Urinary bladder (tissue), 2 donors: ENCODE results near the gene XPNPEP2. TPM values are rescaled to one million over a fixed set of nuclear protein-coding genes. Genes with fewer than 3 reads are reported as not detected.

Source experiments
- polyA plus RNA-seq: library from polyadenylated mRNA; stranded (reverse); fragments of 200-250 nt; gene quantifications from one replicate; pipeline ENCODE4 v1.2.3, GENCODE V29; 2013
- small RNA-seq: library from RNA; depleted of rRNA; stranded (forward); fragments of <200 nt; gene quantifications from one replicate; pipeline ENCODE3, GENCODE V24; 2014
- total RNA-seq: library from RNA; depleted of rRNA; stranded (reverse); fragments of >200 nt; gene quantifications from one replicate; pipeline ENCODE4 v1.2.3, GENCODE V29; 2014
- donor health status: healthy.

XPNPEP2 gene
- total and polyA plus RNA-seq, 2 donors, result 4.7 to 9.9 TPM

Small RNA genes lying within 50 kb of the gene (small RNA-seq; reads per million reads assigned to genes)
- gene RF00017, result not detected

Other genes starting within 250 kb of the XPNPEP2 start
- 96.0 TPM for gene SMARCA1, start 215.5 kb upstream of the XPNPEP2 start, total RNA-seq
- gene SMARCA1, start 215.5 kb upstream of the XPNPEP2 start, polyA plus RNA-seq, result 30.0 TPM
- gene OCRL, start 198.7 kb upstream of the XPNPEP2 start, total RNA-seq, result 23.4 TPM
- gene OCRL, start 198.7 kb upstream of the XPNPEP2 start, polyA plus RNA-seq, result 25.7 TPM
- gene APLN, start 84.0 kb upstream of the XPNPEP2 start, total RNA-seq, result 1.8 TPM
- gene APLN, start 84.0 kb upstream of the XPNPEP2 start, polyA plus RNA-seq, result 1.0 TPM
- gene SASH3, start 41.0 kb downstream of the XPNPEP2 start, total RNA-seq, result 2.6 TPM
- 6.4 TPM for gene SASH3, start 41.0 kb downstream of the XPNPEP2 start, polyA plus RNA-seq
- 25.2 TPM for gene ZDHHC9, start 104.9 kb downstream of the XPNPEP2 start, total RNA-seq
- gene ZDHHC9, start 104.9 kb downstream of the XPNPEP2 start, polyA plus RNA-seq, result 22.8 TPM
- gene UTP14A, start 167.2 kb downstream of the XPNPEP2 start, total RNA-seq, result 11.0 TPM
- gene UTP14A, start 167.2 kb downstream of the XPNPEP2 start, polyA plus RNA-seq, result 13.9 TPM
- 4.5 TPM for gene BCORL1, start 243.7 kb downstream of the XPNPEP2 start, total RNA-seq
- 9.4 TPM for gene BCORL1, start 243.7 kb downstream of the XPNPEP2 start, polyA plus RNA-seq